Measurements from ENCODE around the gene ADIPOR2. TPM values are rescaled to one million over a fixed set of nuclear protein-coding genes. Genes with fewer than 3 reads are reported as not detected.

ADIPOR2 gene
- total RNA-seq, 1 donor from 2014 or later: 54.0 TPM

DNA sequence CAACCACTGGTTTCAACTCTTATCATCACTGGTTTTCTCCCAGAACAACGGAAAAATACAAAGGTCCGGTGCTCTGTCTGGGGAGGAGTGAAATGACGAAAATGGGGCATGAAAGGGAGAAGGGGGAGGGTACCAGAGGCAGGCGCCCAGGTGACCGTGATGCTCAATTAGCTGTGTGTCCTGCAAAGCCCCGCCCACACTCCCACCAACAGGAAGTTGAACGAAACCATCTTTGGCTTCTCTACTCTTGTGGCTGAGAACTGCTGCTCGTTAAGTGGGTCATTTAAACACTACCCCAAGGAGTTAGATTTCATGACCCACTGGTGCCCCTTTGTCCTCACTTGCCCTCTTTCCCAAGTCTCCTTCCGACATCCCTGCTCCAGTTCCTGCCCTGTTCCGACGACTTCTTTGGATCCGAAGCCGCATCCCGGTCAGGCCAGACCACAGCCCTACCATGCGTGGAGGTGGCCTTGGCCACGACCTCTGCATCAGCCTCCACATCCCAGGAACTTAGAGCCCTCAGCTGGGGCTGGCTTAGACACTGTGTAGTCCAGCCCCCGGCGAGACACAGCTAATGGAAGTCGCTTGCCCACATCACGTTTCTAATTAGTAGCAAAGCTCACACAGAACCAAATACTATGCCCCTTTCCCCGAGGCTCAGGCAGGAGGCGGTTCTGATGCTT is 118.1 kb downstream of the ADIPOR2 start:
- TF ChIP-seq, protein P1, sequence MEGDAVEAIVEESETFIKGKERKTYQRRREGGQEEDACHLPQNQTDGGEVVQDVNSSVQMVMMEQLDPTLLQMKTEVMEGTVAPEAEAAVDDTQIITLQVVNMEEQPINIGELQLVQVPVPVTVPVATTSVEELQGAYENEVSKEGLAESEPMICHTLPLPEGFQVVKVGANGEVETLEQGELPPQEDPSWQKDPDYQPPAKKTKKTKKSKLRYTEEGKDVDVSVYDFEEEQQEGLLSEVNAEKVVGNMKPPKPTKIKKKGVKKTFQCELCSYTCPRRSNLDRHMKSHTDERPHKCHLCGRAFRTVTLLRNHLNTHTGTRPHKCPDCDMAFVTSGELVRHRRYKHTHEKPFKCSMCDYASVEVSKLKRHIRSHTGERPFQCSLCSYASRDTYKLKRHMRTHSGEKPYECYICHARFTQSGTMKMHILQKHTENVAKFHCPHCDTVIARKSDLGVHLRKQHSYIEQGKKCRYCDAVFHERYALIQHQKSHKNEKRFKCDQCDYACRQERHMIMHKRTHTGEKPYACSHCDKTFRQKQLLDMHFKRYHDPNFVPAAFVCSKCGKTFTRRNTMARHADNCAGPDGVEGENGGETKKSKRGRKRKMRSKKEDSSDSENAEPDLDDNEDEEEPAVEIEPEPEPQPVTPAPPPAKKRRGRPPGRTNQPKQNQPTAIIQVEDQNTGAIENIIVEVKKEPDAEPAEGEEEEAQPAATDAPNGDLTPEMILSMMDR (IDR thresholded peaks at IDR 0.05): no peak
- TF ChIP-seq POLR2A (IDR thresholded peaks at IDR 0.05) (no peak), POLR2AphosphoS5 (IDR thresholded peaks at IDR 0.05; ENCODE audit: insufficient read depth in 1 of 2, low read depth in 1 of 2) (no peak)
- Histone ChIP-seq H3K27ac (no peak overlapping the region), H3K9me3 (no peaks in the 10 kb centered on the region), H3K36me3 (no peaks in the 10 kb centered on the region), H3K4me1 (no peaks in the 10 kb centered on the region), H3K27me3 (no peaks in the 10 kb centered on the region), H3K4me3 (no peak overlapping the region)
- no peak for DNase-seq (ENCODE audit: extremely low spot score in 2 of 2)
- intact Hi-C loops (cut with DNase I): loop anchor here (5.0 kb wide), 1 partner anchor 123 kb away; no protein-coding TSS in a partner anchor

DNA sequence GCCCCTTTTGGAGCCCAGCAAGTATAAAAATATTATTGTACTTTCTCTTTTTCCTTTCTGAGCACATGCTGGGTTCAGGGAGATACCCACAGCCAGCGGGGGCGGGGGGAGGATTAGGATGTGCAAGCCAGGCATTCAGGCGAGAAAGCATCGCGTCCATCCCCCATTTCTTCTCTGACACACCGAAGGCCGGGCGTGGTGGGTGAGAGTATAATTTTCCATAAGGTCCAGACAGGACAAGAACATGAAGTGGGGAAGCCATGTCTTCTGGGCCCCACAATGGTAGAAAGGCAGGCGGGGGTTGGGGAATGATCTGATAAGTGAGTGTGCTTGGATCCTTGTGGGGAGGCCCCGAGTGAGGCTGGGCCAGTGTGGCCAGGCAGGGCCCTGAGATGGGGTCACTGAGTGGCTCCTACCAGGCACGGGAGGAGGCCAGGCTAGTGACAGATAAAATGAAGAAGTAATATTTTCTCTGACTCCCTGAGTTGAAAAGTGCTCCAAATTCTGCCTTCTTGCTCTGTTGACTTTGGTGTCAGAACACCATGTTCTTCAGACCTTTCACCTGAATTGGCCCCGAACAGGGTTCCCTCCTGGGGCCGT is 118.8 kb downstream of the ADIPOR2 start:
- intact Hi-C loops (cut with DNase I): loop anchor here (5.0 kb wide), 1 partner anchor 123 kb away; no protein-coding TSS in a partner anchor
- DNase-seq (ENCODE audit: extremely low spot score in 2 of 2): no peak
- TF ChIP-seq POLR2AphosphoS5 (IDR thresholded peaks at IDR 0.05; ENCODE audit: insufficient read depth in 1 of 2, low read depth in 1 of 2) (no peak), POLR2A (IDR thresholded peaks at IDR 0.05) (no peak)
- TF ChIP-seq, protein P1 (IDR thresholded peaks at IDR 0.05): no peak
- Histone ChIP-seq H3K9me3 (no peaks in the 10 kb centered on the region), H3K27ac (no peak overlapping the region), H3K4me3 (no peak overlapping the region), H3K27me3 (no peaks in the 10 kb centered on the region), H3K4me1 (no peaks in the 10 kb centered on the region), H3K36me3 (no peaks in the 10 kb centered on the region)

DNA sequence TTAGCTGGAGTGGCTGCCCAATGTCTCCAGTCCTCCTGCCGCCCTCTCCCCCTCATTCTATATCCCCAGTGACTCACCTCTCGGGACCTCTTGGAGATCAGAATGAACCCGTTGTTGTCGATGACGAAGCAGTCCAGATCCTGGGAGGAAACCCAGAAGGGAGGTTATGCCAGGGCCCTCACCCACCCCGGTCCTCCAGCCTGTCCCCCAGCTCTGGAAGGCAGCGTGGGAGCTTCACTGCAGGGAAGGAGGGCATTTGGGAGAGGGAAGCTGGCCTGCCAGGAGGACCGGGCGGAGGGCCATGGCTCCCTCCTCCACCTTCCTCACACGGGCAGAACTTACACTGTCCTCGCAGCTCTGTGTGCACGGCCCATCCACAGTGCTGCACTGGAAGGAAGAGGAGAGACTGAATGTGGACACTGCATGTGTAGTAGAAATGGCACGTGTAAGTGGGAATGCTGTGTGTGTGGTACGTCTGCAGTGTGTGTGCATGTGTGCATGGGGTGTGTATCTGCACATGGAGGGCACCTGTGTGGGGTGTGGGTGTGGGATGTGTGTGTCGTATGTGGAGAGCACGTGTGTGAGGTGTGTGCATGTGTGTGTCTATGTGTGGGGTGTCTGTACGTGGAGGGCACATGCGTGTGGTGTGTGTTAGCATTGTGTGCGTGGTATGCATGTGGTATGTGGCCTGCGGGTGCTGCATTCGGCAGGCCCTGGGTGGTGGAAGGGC is 119.5 kb downstream of the ADIPOR2 start:
- H3K4me3 ChIP-seq: no peak overlapping the region
- no peak for DNase-seq (ENCODE audit: extremely low spot score in 2 of 2)
- H3K9me3 ChIP-seq: no peaks in the 10 kb centered on the region
- H3K27ac ChIP-seq: no peak overlapping the region
- intact Hi-C loops (cut with DNase I): no loop called here
- H3K36me3 ChIP-seq: no peaks in the 10 kb centered on the region
- TF ChIP-seq, protein P1 (IDR thresholded peaks at IDR 0.05): no peak
- no peak for TF ChIP-seq POLR2AphosphoS5 (IDR thresholded peaks at IDR 0.05; ENCODE audit: insufficient read depth in 1 of 2, low read depth in 1 of 2)
- TF ChIP-seq POLR2A (IDR thresholded peaks at IDR 0.05): no peak
- no peaks in the 10 kb centered on the region for H3K27me3 ChIP-seq
- H3K4me1 ChIP-seq: no peaks in the 10 kb centered on the region

DNA sequence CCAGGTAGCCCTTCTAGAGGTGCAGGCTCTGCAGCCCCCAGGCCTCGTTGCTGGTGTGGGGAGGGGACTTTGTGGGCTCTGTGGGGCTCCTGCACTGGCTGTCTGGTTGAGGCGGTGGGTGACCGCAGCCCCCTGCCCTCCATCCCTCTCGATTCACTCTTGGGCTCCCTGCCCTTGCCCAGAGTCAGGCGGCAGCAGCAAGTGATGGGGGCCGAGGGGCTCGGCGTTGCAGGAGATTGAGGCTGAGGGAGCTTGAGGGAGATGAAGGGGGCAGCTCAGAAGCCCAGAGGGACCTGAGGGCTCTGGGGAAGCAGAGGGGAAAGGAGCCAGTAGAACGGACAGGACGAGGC is 120.0 kb downstream of the ADIPOR2 start:
- no peak for DNase-seq (ENCODE audit: extremely low spot score in 2 of 2)
- no peaks in the 10 kb centered on the region for H3K9me3 ChIP-seq
- H3K4me1 ChIP-seq: no peaks in the 10 kb centered on the region
- TF ChIP-seq POLR2AphosphoS5 (IDR thresholded peaks at IDR 0.05; ENCODE audit: insufficient read depth in 1 of 2, low read depth in 1 of 2) (no peak), POLR2A (IDR thresholded peaks at IDR 0.05) (no peak)
- TF ChIP-seq, protein P1 (IDR thresholded peaks at IDR 0.05): no peak
- no peak overlapping the region for H3K27ac ChIP-seq
- intact Hi-C loops (cut with DNase I): no loop called here
- no peaks in the 10 kb centered on the region for H3K36me3 ChIP-seq
- no peaks in the 10 kb centered on the region for H3K27me3 ChIP-seq
- H3K4me3 ChIP-seq: no peak overlapping the region
